Measurements from ENCODE around the gene CTNNA3. TPM values are rescaled to one million over a fixed set of nuclear protein-coding genes. Genes with fewer than 3 reads are reported as not detected.

CTNNA3 gene
- total RNA-seq, 2 donors from 2014 or later: 3.2 to 7.2 TPM

GRCh38 chr10:66931949-66932343, 764.0 kb downstream of the CTNNA3 start:
- no peak overlapping the region for H3K27ac ChIP-seq (ENCODE audit: low read depth, low read length)
- no peak overlapping the region for H3K4me3 ChIP-seq (ENCODE audit: low read length)
- no peak overlapping the region for H3K9ac ChIP-seq (ENCODE audit: extremely low read depth, low read length, poor library complexity, severe bottlenecking)
- Mint-ChIP-seq H3K27ac (no peak overlapping the region), H3K36me3 (ENCODE audit: low read depth) (no peaks in the 10 kb centered on the region), H3K4me3 (no peak overlapping the region), H3K27me3 (ENCODE audit: insufficient read depth) (peaks cover 30% of the 10 kb centered on the region), H3K9me3 (no peaks in the 10 kb centered on the region), H3K4me1 (no peaks in the 10 kb centered on the region)
- no peaks in the 10 kb centered on the region for H3K36me3 ChIP-seq (ENCODE audit: control insufficient read depth, insufficient read depth, low read length)
- H3K4me1 ChIP-seq (ENCODE audit: control insufficient read depth, insufficient read depth, low read length): no peaks in the 10 kb centered on the region
- 50 to 73% methylated on average over 2 to 3 of the region's 3 CpGs for WGBS, 2 experiments (ENCODE audit: insufficient coverage in 1 of 2, insufficient read length in 1 of 2)
- no peak for TF ChIP-seq CTCF (conservative IDR thresholded peaks at IDR 0.05)
- no peaks in the 10 kb centered on the region for H3K9me3 ChIP-seq (ENCODE audit: control insufficient read depth, low read length)
- peaks cover 31% of the 10 kb centered on the region for H3K27me3 ChIP-seq (ENCODE audit: control insufficient read depth, insufficient read depth, low read length, poor library complexity, severe bottlenecking)
- no peak for DNase-seq

- H3K27ac ChIP-seq (ENCODE audit: low read depth, low read length): no peak overlapping the region
- no peak overlapping the region for H3K9ac ChIP-seq (ENCODE audit: extremely low read depth, low read length, poor library complexity, severe bottlenecking)
- Mint-ChIP-seq H3K4me1 (no peaks in the 10 kb centered on the region), H3K27me3 (ENCODE audit: insufficient read depth) (peaks cover 34% of the 10 kb centered on the region), H3K27ac (no peak overlapping the region), H3K36me3 (ENCODE audit: low read depth) (no peaks in the 10 kb centered on the region), H3K9me3 (no peaks in the 10 kb centered on the region), H3K4me3 (no peak overlapping the region)
- peak; percentile 96 for TF ChIP-seq CTCF (conservative IDR thresholded peaks at IDR 0.05)
- H3K4me1 ChIP-seq (ENCODE audit: control insufficient read depth, insufficient read depth, low read length): no peaks in the 10 kb centered on the region
- WGBS, 2 experiments (ENCODE audit: insufficient coverage in 1 of 2, insufficient read length in 1 of 2): 41 to 68% methylated on average over 3 to 5 of the region's 5 CpGs
- H3K36me3 ChIP-seq (ENCODE audit: control insufficient read depth, insufficient read depth, low read length): no peaks in the 10 kb centered on the region
- no peaks in the 10 kb centered on the region for H3K9me3 ChIP-seq (ENCODE audit: control insufficient read depth, low read length)
- H3K27me3 ChIP-seq (ENCODE audit: control insufficient read depth, insufficient read depth, low read length, poor library complexity, severe bottlenecking): peaks cover 36% of the 10 kb centered on the region
- no peak for DNase-seq
- no peak overlapping the region for H3K4me3 ChIP-seq (ENCODE audit: low read length)
Measured at GRCh38 chr10:66931340-66931948, 764.6 kb downstream of the CTNNA3 start.

- Histone ChIP-seq H3K27ac (ENCODE audit: low read depth, low read length) (no peak overlapping the region), H3K9me3 (ENCODE audit: control insufficient read depth, low read length) (no peaks in the 10 kb centered on the region), H3K4me1 (ENCODE audit: control insufficient read depth, insufficient read depth, low read length) (no peaks in the 10 kb centered on the region), H3K36me3 (ENCODE audit: control insufficient read depth, insufficient read depth, low read length) (no peaks in the 10 kb centered on the region), H3K9ac (ENCODE audit: extremely low read depth, low read length, poor library complexity, severe bottlenecking) (no peak overlapping the region), H3K27me3 (ENCODE audit: control insufficient read depth, insufficient read depth, low read length, poor library complexity, severe bottlenecking) (peaks cover 47% of the 10 kb centered on the region), H3K4me3 (ENCODE audit: low read length) (no peak overlapping the region)
- H3K9me3 Mint-ChIP-seq: no peaks in the 10 kb centered on the region
- TF ChIP-seq CTCF (conservative IDR thresholded peaks at IDR 0.05): no peak
- H3K4me1 Mint-ChIP-seq: peaks cover 4% of the 10 kb centered on the region
- H3K27ac Mint-ChIP-seq: no peak overlapping the region
- DNase-seq: no peak
- H3K4me3 Mint-ChIP-seq: no peak overlapping the region
- peaks cover 52% of the 10 kb centered on the region for H3K27me3 Mint-ChIP-seq (ENCODE audit: insufficient read depth)
- 81 to 88% methylated on average over 5 of the region's 5 CpGs for WGBS, 2 experiments (ENCODE audit: insufficient coverage in 1 of 2, insufficient read length in 1 of 2)
- H3K36me3 Mint-ChIP-seq (ENCODE audit: low read depth): no peaks in the 10 kb centered on the region
Measured at GRCh38 chr10:66929375-66929774, 766.6 kb downstream of the CTNNA3 start.
